ENCODE results near the gene FLT3LG. TPM values are rescaled to one million over a fixed set of nuclear protein-coding genes. Genes with fewer than 3 reads are reported as not detected.

Gene FLT3LG
- total RNA-seq, 2 donors from 2014 or later, result 4.9 to 6.0 TPM

DNA sequence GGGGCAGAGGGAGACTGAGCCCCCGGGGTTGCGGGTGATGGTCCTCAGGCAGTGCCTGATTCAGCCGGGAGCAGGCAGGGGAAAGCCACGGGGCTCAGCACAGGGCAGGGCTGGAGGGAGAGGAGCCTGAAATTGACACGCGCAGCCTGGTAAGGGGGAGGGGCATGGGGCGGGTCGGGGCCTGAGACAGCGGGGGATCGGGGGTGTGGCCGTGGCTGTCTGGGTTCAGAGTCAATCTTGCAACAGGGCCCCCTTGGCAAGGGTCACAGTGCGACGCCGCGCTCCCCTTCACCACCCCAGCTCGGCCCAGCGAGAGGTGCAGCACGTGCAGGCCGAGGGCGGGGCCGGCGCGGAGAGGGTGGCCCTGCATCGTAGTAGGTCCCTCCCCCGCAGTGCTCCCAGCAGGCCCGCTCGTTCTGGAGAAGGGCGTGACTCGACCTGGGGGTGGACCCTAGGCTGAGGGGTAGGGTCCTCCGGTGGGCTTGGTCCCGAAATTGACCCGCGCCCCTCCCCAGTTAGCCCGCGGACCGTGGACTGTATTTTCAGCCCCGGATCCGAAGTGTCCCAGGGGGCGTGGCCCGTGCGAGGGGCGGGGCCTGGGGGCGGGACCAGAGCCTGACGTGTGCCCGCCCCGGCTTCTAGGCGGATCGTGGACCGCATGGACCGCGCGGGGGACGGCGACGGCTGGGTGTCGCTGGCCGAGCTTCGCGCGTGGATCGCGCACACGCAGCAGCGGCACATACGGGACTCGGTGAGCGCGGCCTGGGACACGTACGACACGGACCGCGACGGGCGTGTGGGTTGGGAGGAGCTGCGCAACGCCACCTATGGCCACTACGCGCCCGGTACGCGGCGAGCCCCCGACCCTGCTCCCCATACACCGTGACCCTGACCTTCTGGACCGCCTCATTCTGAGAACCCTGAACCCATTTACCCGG is 59.8 kb downstream of the FLT3LG start:
- peak; percentile 89 to 94 for ATAC-seq
- peak; percentile 83 for DNase-seq
- intact Hi-C loops (cut with DNase I), result no loop called here

DNA sequence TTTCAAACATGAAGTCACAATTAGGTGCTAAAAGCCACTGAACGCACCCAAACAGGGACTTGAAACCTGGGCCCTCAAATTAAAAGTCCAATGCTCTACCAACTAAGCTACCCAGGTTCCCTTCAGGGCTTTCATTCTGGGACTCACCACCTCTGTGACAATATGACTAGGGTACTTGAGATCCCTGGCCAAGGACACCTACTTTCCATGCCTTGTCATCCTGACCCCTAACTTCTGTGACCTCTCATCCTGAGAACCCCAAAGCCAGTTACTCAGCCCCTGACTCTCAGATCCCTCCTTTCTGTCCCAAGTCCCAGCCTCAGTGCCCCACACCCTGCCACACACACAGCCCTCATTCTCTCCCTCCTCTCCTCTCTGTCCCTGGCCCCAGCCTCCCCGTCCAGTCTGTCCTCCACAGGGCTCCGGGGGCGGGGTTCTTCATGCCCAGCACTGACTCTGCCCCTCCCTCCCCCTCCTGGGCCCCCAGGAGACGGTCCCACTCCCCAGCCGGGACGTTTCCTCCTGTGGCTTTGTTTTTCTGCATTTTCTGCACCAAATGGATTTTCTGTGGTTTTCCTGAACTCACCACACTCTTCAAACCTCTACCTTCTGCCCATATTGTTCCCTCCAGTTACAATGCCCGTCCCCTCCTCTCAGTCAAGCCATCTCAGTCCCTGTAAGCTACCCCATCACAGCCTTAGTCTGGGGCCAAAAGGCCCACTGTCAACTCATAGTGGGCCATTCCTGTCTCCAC is 60.8 kb downstream of the FLT3LG start:
- ATAC-seq (no peak), DNase-seq (no peak)
- intact Hi-C loops (cut with DNase I), result no loop called here

Small RNA genes within 50 kb of the gene (microRNA-seq; reads per million reads assigned to microRNA genes)
- gene MIR150, result 878 to 1,395 reads per million in 2 donors

Other genes with a start within 250 kb of the FLT3LG start
- 1 to 10 TPM; 1.1 to 2.0 TPM for gene SLC6A16, start 149.0 kb upstream of the FLT3LG start, total RNA-seq
- 10 to 100 TPM in 1 of 2 donors, 1 to 10 TPM in 1; 7.1 to 10.6 TPM for gene CD37, start 138.8 kb upstream of the FLT3LG start, total RNA-seq
- 10 to 100 TPM; 43.8 to 45.0 TPM for gene TEAD2, start 111.8 kb upstream of the FLT3LG start, total RNA-seq
- not detected for gene DKKL1, start 110.3 kb upstream of the FLT3LG start, total RNA-seq
- not detected for gene KASH5, start 86.0 kb upstream of the FLT3LG start, total RNA-seq
- gene PTH2, start 50.8 kb upstream of the FLT3LG start, total RNA-seq, result not detected
- not detected for gene GFY, start 48.8 kb upstream of the FLT3LG start, total RNA-seq
- gene SLC17A7, start 32.7 kb upstream of the FLT3LG start, total RNA-seq, result 1 to 10 TPM; 1.7 to 2.5 TPM
- gene PIH1D1, start 22.4 kb upstream of the FLT3LG start, total RNA-seq, result 10 to 100 TPM; 32.2 to 42.5 TPM
- 10 to 100 TPM; 16.8 to 17.5 TPM for gene ALDH16A1, start 21.0 kb upstream of the FLT3LG start, total RNA-seq
- gene RPL13A, start 13.4 kb downstream of the FLT3LG start, total RNA-seq, result 1,000 to 10,000 TPM; 1,559 to 1,594 TPM
- gene RPS11, start 22.2 kb downstream of the FLT3LG start, total RNA-seq, result 1,000 to 10,000 TPM; 1,060 to 1,184 TPM
- gene FCGRT, start 38.4 kb downstream of the FLT3LG start, total RNA-seq, result 100 to 1,000 TPM; 156 to 202 TPM
- gene RCN3, start 53.8 kb downstream of the FLT3LG start, total RNA-seq, result 10 to 100 TPM; 27.3 to 34.9 TPM
- gene NOSIP, start 106.3 kb downstream of the FLT3LG start, total RNA-seq, result 10 to 100 TPM; 43.6 to 48.6 TPM
- 1 to 10 TPM in 1 of 2 donors, under 1 TPM in 1; 0.68 to 1.1 TPM for gene PRRG2, start 107.1 kb downstream of the FLT3LG start, total RNA-seq
- 10 to 100 TPM; 12.9 to 15.9 TPM for gene PRR12, start 117.0 kb downstream of the FLT3LG start, total RNA-seq
- 10 to 100 TPM; 85.6 to 95.0 TPM for gene RRAS, start 165.9 kb downstream of the FLT3LG start, total RNA-seq
- 10 to 100 TPM; 38.6 to 46.9 TPM for gene SCAF1, start 168.0 kb downstream of the FLT3LG start, total RNA-seq
- 10 to 100 TPM; 46.3 to 48.1 TPM for gene IRF3, start 191.6 kb downstream of the FLT3LG start, total RNA-seq
- 10 to 100 TPM; 12.0 to 12.5 TPM for gene BCL2L12, start 191.7 kb downstream of the FLT3LG start, total RNA-seq
- 100 to 1,000 TPM; 137 to 159 TPM for gene PRMT1, start 203.1 kb downstream of the FLT3LG start, total RNA-seq
- gene ADM5, start 215.4 kb downstream of the FLT3LG start, total RNA-seq, result 1 to 10 TPM; 1.1 to 1.2 TPM
- 1 to 10 TPM; 4.7 to 5.1 TPM for gene CPT1C, start 216.9 kb downstream of the FLT3LG start, total RNA-seq

All from left cardiac atrium (tissue), 4 donors.